SK-N-SH treated with all-trans-retinoic acid at 6 μM for 48 hours (cell line): Measurements from ENCODE around the gene OLFML3.

ENCODE experiments used
- ATAC-seq: fragments of 200-7000 bp; cut with Tn5 transposase; 3 replicates; pipeline ENCODE4 v1.9.1; 2020; ENCODE audit warnings: mild to moderate bottlenecking, moderate library complexity
- PATZ1 ChIP-seq: fragments of 250-450 bp; sonication (Bioruptor Pico); IDR thresholded peaks from 2 replicates; pipeline ENCODE4 v1.8.0; 2020; ENCODE audit warnings: mild to moderate bottlenecking, moderate library complexity, borderline replicate concordance
- TSHZ2 ChIP-seq: fragments of 250-450 bp; sonication (Bioruptor Pico); IDR thresholded peaks from 2 replicates; pipeline ENCODE4 v1.5.0; 2020; ENCODE audit warnings: mild to moderate bottlenecking, moderate library complexity

Gene OLFML3

GRCh38 chr1:114026797-114027196 lies 47.5 kb downstream of the OLFML3 start:
- peak; percentile 88 for ATAC-seq
- TF ChIP-seq TSHZ2 (CRISPR knock-in tag) (no peak), PATZ1 (CRISPR knock-in tag) (no peak)
